IMR-90 (cell line): ENCODE results near the gene EIF2B5. TPM values are rescaled to one million over a fixed set of nuclear protein-coding genes. Genes with fewer than 3 reads are reported as not detected.
A peak's percentile ranks its signal among the peaks of the same experiment; 100 is the strongest.

Experiments used
- ATAC-seq: fragments of 200-7000 bp; cut with Tn5 transposase; 2 replicates; pipeline ENCODE4 v1.9.1; 2020; ENCODE audit warnings: low read depth, mild to moderate bottlenecking, moderate library complexity
- BruUV-seq: library from RNA; stranded (reverse); fragments of 400-500 nt; replicated peaks from 2 replicates; lab custom pipeline; 2021; lab: Mats Ljungman, UMichigan
- CTCF ChIA-PET: fragments of 300-600 bp; formaldehyde crosslinking; extraction: SDS; loops from one replicate; lab custom pipeline; 2021; ENCODE audit warnings: antibody characterized with exemption; lab: Yijun Ruan, JAX
- POLR2A ChIA-PET: fragments of 300-600 bp; sonication (Branson Sonifier 250); formaldehyde crosslinking; loops from one replicate; lab custom pipeline; 2022; ENCODE audit warnings: antibody characterized with exemption; ENCODE audit not compliant: unreplicated experiment; lab: Charles Lee
- DNase-seq: peaks from one replicate; pipeline ENCODE4 v3.0.0; 2013
- H2AFZ ChIP-seq: replicated peaks from 2 replicates; pipeline ENCODE3; 2013; ENCODE audit warnings: low read length, mild to moderate bottlenecking; ENCODE audit not compliant: poor library complexity
- H2AK5ac ChIP-seq: 2 replicates; pipeline ENCODE4 v1.6.1; 2013; ENCODE audit warnings: low read depth, low read length, inconsistent platforms
- H2AK9ac ChIP-seq: replicated peaks from 2 replicates; pipeline ENCODE3; 2013; ENCODE audit warnings: mild to moderate bottlenecking, low read depth, low read length, moderate library complexity; ENCODE audit not compliant: poor library complexity
- H2BK120ac ChIP-seq: 2 replicates; pipeline ENCODE4 v1.6.1; 2013; ENCODE audit warnings: low read depth, low read length, inconsistent platforms
- H2BK15ac ChIP-seq: 3 replicates; pipeline ENCODE4 v1.6.1; 2013; ENCODE audit warnings: low read depth, low read length, inconsistent platforms
- H2BK20ac ChIP-seq: 2 replicates; pipeline ENCODE4 v1.6.1; 2013; ENCODE audit warnings: low read depth, mild to moderate bottlenecking, inconsistent platforms, low read length, moderate library complexity
- H2BK5ac ChIP-seq: 2 replicates; pipeline ENCODE4 v1.6.1; 2013; ENCODE audit warnings: mild to moderate bottlenecking, low read depth, low read length, inconsistent platforms; ENCODE audit not compliant: poor library complexity, severe bottlenecking
- H3K14ac ChIP-seq: replicated peaks from 2 replicates; pipeline ENCODE4 v1.6.1; 2013; ENCODE audit warnings: low read depth, low read length, inconsistent platforms
- H3K18ac ChIP-seq: 2 replicates; pipeline ENCODE4 v1.6.1; 2013; ENCODE audit warnings: low read depth, low read length, control low read depth
- H3K23ac ChIP-seq: 2 replicates; pipeline ENCODE4 v1.6.1; 2013; ENCODE audit warnings: low read depth, low read length, inconsistent platforms
- H3K27ac ChIP-seq: 2 replicates; pipeline ENCODE4 v1.5.1; 2013; ENCODE audit warnings: mild to moderate bottlenecking, control low read depth, low read length; ENCODE audit not compliant: insufficient read depth
- H3K27me3 ChIP-seq: 2 replicates; pipeline ENCODE4 v1.6.1; 2013; ENCODE audit warnings: low read length; ENCODE audit not compliant: control insufficient read depth, insufficient read depth
- H3K36me3 ChIP-seq: 2 replicates; pipeline ENCODE4 v1.6.1; 2013; ENCODE audit warnings: low read length, mixed read lengths; ENCODE audit not compliant: control insufficient read depth, insufficient read depth
- H3K4ac ChIP-seq: 2 replicates; pipeline ENCODE4 v1.6.1; 2013; ENCODE audit warnings: low read depth, low read length, inconsistent platforms
- H3K4me1 ChIP-seq: 2 replicates; pipeline ENCODE4 v1.6.1; 2013; ENCODE audit warnings: low read length, mixed read lengths; ENCODE audit not compliant: control insufficient read depth, insufficient read depth
- H3K4me2 ChIP-seq: 2 replicates; pipeline ENCODE4 v1.6.1; 2013; ENCODE audit warnings: low read depth, mild to moderate bottlenecking, control low read depth, low read length, moderate library complexity
- H3K4me3 ChIP-seq: 2 replicates; pipeline ENCODE4 v1.5.1; 2013; ENCODE audit warnings: low read depth, mild to moderate bottlenecking, control low read depth, low read length, moderate library complexity; ENCODE audit not compliant: insufficient read depth
- H3K56ac ChIP-seq: 2 replicates; pipeline ENCODE4 v1.6.1; 2013; ENCODE audit warnings: low read length, inconsistent platforms; ENCODE audit not compliant: insufficient read depth; ENCODE audit errors: extremely low read depth
- H3K79me1 ChIP-seq, 2 experiments: 2 replicates each; pipeline ENCODE4 v1.6.1; 2013; ENCODE audit warnings: low read length in 2 of 2, inconsistent platforms in 1 of 2, low read depth in 1 of 2
- H3K9ac ChIP-seq: 2 replicates; pipeline ENCODE4 v1.6.1; 2013; ENCODE audit warnings: low read depth, low read length, control low read depth
- H3K9me1 ChIP-seq: 2 replicates; pipeline ENCODE4 v1.6.1; 2013; ENCODE audit warnings: low read length, inconsistent platforms; ENCODE audit not compliant: insufficient read depth
- H3K9me3 ChIP-seq: 2 replicates; pipeline ENCODE4 v1.6.1; 2013; ENCODE audit warnings: low read length; ENCODE audit not compliant: control insufficient read depth, insufficient read depth
- H4K20me1 ChIP-seq: 2 replicates; pipeline ENCODE4 v1.6.1; 2013; ENCODE audit warnings: low read length, inconsistent platforms; ENCODE audit not compliant: insufficient read depth
- H4K5ac ChIP-seq: 2 replicates; pipeline ENCODE4 v1.6.1; 2013; ENCODE audit warnings: mild to moderate bottlenecking, low read depth, low read length, control low read depth
- H4K8ac ChIP-seq, 2 experiments: 2 replicates each; pipeline ENCODE4 v1.6.1; 2013; ENCODE audit warnings: low read depth in 2 of 2, low read length in 2 of 2, control low read depth in 1 of 2, inconsistent platforms in 1 of 2
- H4K91ac ChIP-seq: 2 replicates; pipeline ENCODE4 v1.6.1; 2013; ENCODE audit warnings: low read depth, low read length, inconsistent platforms; ENCODE audit not compliant: insufficient read depth
- CHD1 ChIP-seq: IDR thresholded peaks from 2 replicates; pipeline ENCODE4 v1.6.1; 2012; ENCODE audit warnings: low read depth, low read length, improper control_type of control experiment
- FOS ChIP-seq: fragments of 150-350 bp; IDR thresholded peaks from 2 replicates; pipeline ENCODE4 v1.6.1; 2016; ENCODE audit warnings: low read depth, low read length
- MAZ ChIP-seq: IDR thresholded peaks from 2 replicates; pipeline ENCODE4 v1.6.1; 2012; ENCODE audit warnings: low read depth, mild to moderate bottlenecking, low read length, improper control_type of control experiment, moderate library complexity, borderline replicate concordance
- RAD21 ChIP-seq: IDR thresholded peaks from 2 replicates; pipeline ENCODE4 v1.6.1; 2012; ENCODE audit warnings: low read length, improper control_type of control experiment
- RFX5 ChIP-seq: IDR thresholded peaks from 2 replicates; pipeline ENCODE4 v1.8.0; 2012; ENCODE audit warnings: low read depth, mild to moderate bottlenecking, low read length, moderate library complexity
- WGBS, 2 experiments: methylation state at CpG; one replicate each; pipeline versions ENCODE4 v1.1.5 to v1.1.7; 2013; ENCODE audit warnings: missing lambda C conversion rate in 2 of 2; ENCODE audit not compliant: insufficient read length in 1 of 2; ENCODE audit errors: extremely low coverage in 2 of 2; 5-methylcytosine and 5-hydroxymethylcytosine counted together
- dilution Hi-C: fragments of 300-500 bp; cut with HindIII; formaldehyde crosslinking; loops from one replicate; pipeline ENCODE4 v1.14.3; 2018; ENCODE audit warnings: low sequenced_read_pairs; ENCODE audit not compliant: unreplicated experiment
- in situ Hi-C: fragments of 300-500 bp; cut with MboI; formaldehyde crosslinking; loops from 3 replicates; pipeline ENCODE4 v1.14.3; 2019; ENCODE audit warnings: low sequenced_read_pairs, inconsistent platforms, mixed read lengths
- intact Hi-C: fragments of 100-400 bp; cut with micrococcal nuclease; formaldehyde crosslinking; loops from 2 replicates; pipeline ENCODE4 v1.10.0; 2022
- polyA plus RNA-seq, 3 experiments: library from polyadenylated mRNA; depleted of rRNA; stranded (reverse); fragments of >200 nt; gene quantifications; 2 replicates each; pipeline ENCODE4 v1.2.3, GENCODE V29; 2012; ENCODE audit warnings: low replicate concordance in 1 of 3
- total RNA-seq: library from RNA; depleted of rRNA; stranded (reverse); fragments of >200 nt; gene quantifications from 2 replicates; pipeline ENCODE4 v1.2.3, GENCODE V29; 2012

Gene EIF2B5
- total and polyA plus RNA-seq, 2 of the 4 experiments (the other 2 are of a cell fraction) = 31.7 to 37.6 TPM

- Histone ChIP-seq H3K4ac (no peak overlapping the region), H4K20me1 (peaks cover 70% of the 10 kb centered on the region), H3K9me3 (no peaks in the 10 kb centered on the region), H2AK5ac (no peak overlapping the region), H4K91ac (no peak overlapping the region), H3K4me1 (peaks cover 13% of the 10 kb centered on the region), H2BK15ac (no peak overlapping the region), H3K36me3 (peaks cover 74% of the 10 kb centered on the region), H3K4me3 (no peak overlapping the region), H3K27ac (no peak overlapping the region), H3K56ac (no peak overlapping the region), H2BK120ac (no peak overlapping the region), H3K79me1 (peaks cover 23 to 87% of the 10 kb centered on the region in 2 experiments), H3K14ac (no peak overlapping the region), H3K4me2 (no peak overlapping the region), H4K8ac (no peak overlapping the region), H2AK9ac (no peak overlapping the region), H3K9me1 (peaks cover 24% of the 10 kb centered on the region; the same call in 1 of the 2 replicates), H4K5ac (no peak overlapping the region), H3K23ac (0 out of 2 replicates have a peak overlapping the region, but pooled peaks have one; percentile 8), H2BK20ac (no peak overlapping the region), H2BK5ac (no peak overlapping the region), H2AFZ (no peak overlapping the region), H3K18ac (no peak overlapping the region), H3K27me3 (no peaks in the 10 kb centered on the region), H3K9ac (no peak overlapping the region)
- CTCF ChIA-PET = no interaction called here
- DNase-seq = no peak
- in situ Hi-C loops (no loop called here), dilution Hi-C loops (no loop called here), intact Hi-C loops (no loop called here)
- ATAC-seq = no peak
- POLR2A ChIA-PET = no interaction called here
- BruUV-seq = no TSS peak
- no CpG with 5 or more reads among the region's 3 CpGs for WGBS, 2 experiments
- no peak for TF ChIP-seq CHD1
- no peak for TF ChIP-seq RAD21
- no peak for TF ChIP-seq MAZ
- TF ChIP-seq RFX5 = no peak
- no peak for TF ChIP-seq FOS
These were observed 30.4 kb downstream of the EIF2B5 start for GRCh38 chr3:184165543-184165942.
